ENCODE results near the gene AGBL4. TPM values are rescaled to one million over a fixed set of nuclear protein-coding genes. Genes with fewer than 3 reads are reported as not detected.
"Not testable (repeated sequence)": the region's sequence is repeated elsewhere in the genome, so short reads cannot be mapped to it uniquely, and the experiment has no call there.

Gene AGBL4
- total and polyA plus RNA-seq, 10 donors: 0.05 to 1.8 (median 0.32) TPM; not detected in 1

DNA sequence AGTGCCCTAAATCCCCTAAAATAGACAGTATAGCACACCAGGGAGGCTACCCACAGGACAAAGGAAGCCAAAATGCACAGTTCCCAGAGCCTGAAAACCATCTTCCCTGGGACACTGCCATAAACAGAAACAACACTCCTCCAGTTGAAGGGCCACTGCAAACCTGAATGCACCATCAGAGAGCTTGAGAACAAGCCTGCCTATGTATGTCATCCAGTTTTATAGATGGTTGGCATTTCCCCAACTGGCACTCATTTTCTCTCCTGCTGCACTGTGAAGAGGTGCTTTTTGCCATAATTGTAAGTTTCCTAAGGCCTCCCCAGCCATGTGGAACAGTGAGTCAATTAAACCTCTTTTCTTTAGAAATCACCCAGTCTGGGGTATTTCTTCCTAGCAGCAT lies 169.0 kb downstream of the AGBL4 start:
- TF ChIP-seq POLR2AphosphoS5 (IDR thresholded peaks at IDR 0.05): no peak
- no peak for TF ChIP-seq POLR2A (IDR thresholded peaks at IDR 0.05)
- TF ChIP-seq CTCF (IDR thresholded peaks at IDR 0.05 in 8 of 11, conservative IDR thresholded peaks at IDR 0.05 in 3 of 11): no peak
- Histone ChIP-seq H3K4me3 (no peak overlapping the region), H3K4me1 (no peaks in the 10 kb centered on the region), H3K27ac (no peak overlapping the region), H3K36me3 (no peaks in the 10 kb centered on the region), H3K27me3 (replicated peaks in 1 of 7) (no peaks in the 10 kb centered on the region), H3K9me3 (no peaks in the 10 kb centered on the region)
- intact Hi-C loops (cut with DNase I; ENCODE audit: low total_unique reads): no loop called here
- DNase-seq: no peak

DNA sequence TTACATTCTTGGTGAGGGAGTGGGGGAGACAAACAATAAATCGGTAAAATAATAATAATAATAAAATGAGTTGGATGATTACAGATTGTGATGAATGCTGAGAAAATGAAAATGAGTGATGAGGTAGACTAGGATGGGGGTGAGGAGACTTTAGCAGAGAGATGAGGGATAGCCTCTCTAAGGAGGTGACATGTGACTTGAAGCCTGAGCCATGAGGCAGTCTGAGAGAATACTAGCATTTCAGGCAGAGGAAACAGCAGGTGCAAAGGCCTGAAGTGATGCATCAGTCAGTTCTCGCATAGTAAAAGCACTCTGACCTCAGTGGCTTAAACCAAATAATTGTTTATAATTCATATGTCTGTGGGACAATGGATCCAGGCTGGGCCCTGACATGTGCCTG lies 181.2 kb downstream of the AGBL4 start:
- TF ChIP-seq CTCF (IDR thresholded peaks at IDR 0.05 in 8 of 11, conservative IDR thresholded peaks at IDR 0.05 in 3 of 11): no peak
- TF ChIP-seq POLR2AphosphoS5 (IDR thresholded peaks at IDR 0.05): no peak
- TF ChIP-seq POLR2A (IDR thresholded peaks at IDR 0.05): no peak
- Histone ChIP-seq H3K9me3 (peaks cover 5 to 74% (median 54%) of the 10 kb centered on the region in 8 donors), H3K4me1 (no peaks in the 10 kb centered on the region), H3K4me3 (no peak overlapping the region), H3K27ac (no peak overlapping the region), H3K36me3 (no peaks in the 10 kb centered on the region), H3K27me3 (replicated peaks in 1 of 7) (no peaks in the 10 kb centered on the region)
- intact Hi-C loops (cut with DNase I; ENCODE audit: low total_unique reads): no loop called here
- DNase-seq: no peak
- 88 to 95% (median 93%) methylated on average over 2 of the region's 2 CpGs for WGBS, 5 donors

- peaks cover 5 to 77% (median 53%) of the 10 kb centered on the region in 8 donors for H3K9me3 ChIP-seq
- H3K36me3 ChIP-seq: no peaks in the 10 kb centered on the region
- H3K27me3 ChIP-seq (replicated peaks in 1 of 7): peaks cover 0 to 1% (median 0%) of the 10 kb centered on the region in 7 donors
- no peak for TF ChIP-seq CTCF (IDR thresholded peaks at IDR 0.05 in 8 of 11, conservative IDR thresholded peaks at IDR 0.05 in 3 of 11)
- TF ChIP-seq POLR2AphosphoS5 (IDR thresholded peaks at IDR 0.05): no peak
- no peak for TF ChIP-seq POLR2A (IDR thresholded peaks at IDR 0.05)
- H3K27ac ChIP-seq: no peak overlapping the region
- no peak overlapping the region for H3K4me3 ChIP-seq
- intact Hi-C loops (cut with DNase I; ENCODE audit: low total_unique reads): no loop called here
- WGBS, 5 donors: 88 to 94% (median 90%) methylated on average over 12 to 13 of the region's 13 CpGs
- peak; percentile 53 for DNase-seq
- no peaks in the 10 kb centered on the region for H3K4me1 ChIP-seq
Observed at GRCh38 chr1:49841767-49842166, 182.0 kb downstream of the AGBL4 start.

DNA sequence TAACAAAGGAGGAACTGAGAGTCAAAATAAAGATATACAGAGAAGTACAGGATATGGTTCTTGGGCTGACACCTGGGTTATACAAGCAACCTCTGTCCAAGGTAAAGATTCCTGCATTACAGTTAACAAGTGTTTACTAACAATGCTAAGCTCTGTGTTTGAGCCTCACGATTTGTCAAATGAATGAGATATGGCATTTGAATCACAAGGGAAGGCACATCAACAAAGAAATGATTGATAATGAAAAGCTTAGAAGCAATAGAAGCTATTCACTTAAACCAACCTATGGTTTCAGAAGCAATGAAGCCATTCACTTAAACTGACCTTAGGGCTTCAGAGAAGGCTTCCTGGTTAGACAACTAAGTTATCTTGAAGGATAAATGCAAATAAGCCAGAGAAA lies 199.5 kb downstream of the AGBL4 start:
- WGBS, 5 donors: 0 to 34% (median 25%) methylated on average over 1 of the region's 1 CpG
- H3K4me1 ChIP-seq: no peaks in the 10 kb centered on the region
- intact Hi-C loops (cut with DNase I; ENCODE audit: low total_unique reads): no loop called here
- TF ChIP-seq POLR2AphosphoS5 (IDR thresholded peaks at IDR 0.05): no peak
- H3K27ac ChIP-seq: no peak overlapping the region
- no peaks in the 10 kb centered on the region for H3K27me3 ChIP-seq (replicated peaks in 1 of 7)
- H3K4me3 ChIP-seq: no peak overlapping the region
- DNase-seq: no peak
- no peaks in the 10 kb centered on the region for H3K36me3 ChIP-seq
- H3K9me3 ChIP-seq: peaks cover 0 to 6% (median under 1%) of the 10 kb centered on the region in 8 donors

- H3K4me3 ChIP-seq: no peak overlapping the region
- intact Hi-C loops (cut with DNase I; ENCODE audit: low total_unique reads): no loop called here
- WGBS, 5 donors: 82 to 92% (median 87%) methylated on average over 2 of the region's 2 CpGs
- H3K9me3 ChIP-seq: no peaks in the 10 kb centered on the region
- no peak for DNase-seq
- no peak overlapping the region for H3K27ac ChIP-seq
- H3K4me1 ChIP-seq: no peaks in the 10 kb centered on the region
- H3K27me3 ChIP-seq (replicated peaks in 1 of 7): no peaks in the 10 kb centered on the region
- TF ChIP-seq CTCF (IDR thresholded peaks at IDR 0.05 in 8 of 11, conservative IDR thresholded peaks at IDR 0.05 in 3 of 11): no peak
- TF ChIP-seq POLR2A (IDR thresholded peaks at IDR 0.05): no peak
- no peak for TF ChIP-seq POLR2AphosphoS5 (IDR thresholded peaks at IDR 0.05)
- no peaks in the 10 kb centered on the region for H3K36me3 ChIP-seq
Observed at GRCh38 chr1:49817681-49818080, 206.1 kb downstream of the AGBL4 start.

- intact Hi-C loops (cut with DNase I; ENCODE audit: low total_unique reads); DNase-seq: not testable (repeated sequence)
Observed at GRCh38 chr1:49787013-49787412, 236.7 kb downstream of the AGBL4 start.

More at GRCh38 chr1:49787013-49787412, 236.7 kb downstream of the AGBL4 start:
- H3K4me1 ChIP-seq; H3K27ac ChIP-seq; H3K4me3 ChIP-seq; H3K36me3 ChIP-seq; H3K9me3 ChIP-seq; H3K27me3 ChIP-seq (replicated peaks in 1 of 7): not testable (repeated sequence)
- WGBS, 5 donors: 88 to 96% (median 93%) methylated on average over 17 of the region's 17 CpGs
